Stomach (tissue), 9 donors: ENCODE results near the gene TMEM141. TPM values are rescaled to one million over a fixed set of nuclear protein-coding genes. Genes with fewer than 3 reads are reported as not detected.
A peak's percentile ranks its signal among the peaks of the same experiment; 100 is the strongest.
"Not testable (repeated sequence)": the region's sequence is repeated elsewhere in the genome, so short reads cannot be mapped to it uniquely, and the experiment has no call there.

Experiments
- DNase-seq, 2 donors: peaks; one replicate each; pipeline versions ENCODE4 v3.0.0 to v3.0.0-alpha.2; 2013 to 2019
- H3K27ac ChIP-seq, 5 donors: fragments of 200-600 bp in 4 of 5; sonication (generic) in 4 of 5; one replicate each; pipeline ENCODE4 v1.5.1; 2013 to 2019; ENCODE audit warnings: mild to moderate bottlenecking in 1 of 5, moderate library complexity in 1 of 5
- H3K27me3 ChIP-seq, 3 donors: fragments of 200-600 bp; sonication (generic); one replicate each; pipeline ENCODE4 v1.5.1; 2017 to 2019; ENCODE audit warnings: mixed run types in 1 of 3
- H3K36me3 ChIP-seq, 4 donors: fragments of 200-600 bp; sonication (generic); 1 replicate in 3 of 4; 2 replicates in 1 of 4; pipeline ENCODE4 v1.5.1; 2016 to 2019
- H3K4me1 ChIP-seq, 4 donors: fragments of 200-600 bp; sonication (generic); one replicate each; pipeline ENCODE4 v1.5.1; 2016 to 2019
- H3K4me3 ChIP-seq, 4 donors: fragments of 200-600 bp; sonication (generic) in 3 of 4; one replicate each; pipeline ENCODE4 v1.5.1; 2016 to 2019; ENCODE audit warnings: mild to moderate bottlenecking in 1 of 4
- H3K9me3 ChIP-seq, 4 donors: fragments of 200-600 bp; sonication (generic); one replicate each; pipeline ENCODE4 v1.5.1; 2016 to 2019
- EP300 ChIP-seq: sonication (generic); formaldehyde crosslinking; IDR thresholded peaks from one replicate; pipeline ENCODE4 v1.6.1; 2017; ENCODE audit warnings: antibody characterized with exemption
- POLR2A ChIP-seq, 4 donors: fragments of 450-650 bp; IDR thresholded peaks; one replicate each; pipeline ENCODE4 v1.6.1; 2016; ENCODE audit warnings: antibody characterized with exemption in 4 of 4, control low read depth in 2 of 4, mild to moderate bottlenecking in 1 of 4, moderate library complexity in 1 of 4
- POLR2AphosphoS5 ChIP-seq, 3 donors: sonication (generic); formaldehyde crosslinking; IDR thresholded peaks; one replicate each; pipeline ENCODE4 v1.6.1; 2016; ENCODE audit warnings: antibody characterized with exemption in 3 of 3
- WGBS, 5 donors: extraction: QIAGEN DNeasy Blood & Tissue Kit in 3 of 5; methylation state at CpG; one replicate each; pipeline versions ENCODE4 v1.1.5 to v1.1.7; 2013 to 2018; 5-methylcytosine and 5-hydroxymethylcytosine counted together
- intact Hi-C: fragments of 100-400 bp; cut with DNase I; formaldehyde crosslinking; loops from one replicate; pipeline ENCODE4 v1.15.1; 2023; ENCODE audit warnings: low total_unique reads
- polyA plus RNA-seq, 3 donors: library from polyadenylated mRNA; stranded (reverse); fragments of 200-250 nt; gene quantifications; one replicate each; pipeline ENCODE4 v1.2.3, GENCODE V29; 2013
- total RNA-seq, 5 donors: library from RNA; depleted of rRNA; stranded (reverse); fragments of >200 nt; gene quantifications; one replicate each; pipeline versions ENCODE4 v1.1.0 to v1.2.3, GENCODE V29; 2014 to 2016
- TF ChIP-seq, protein P1 (sequence below), 7 experiments: fragments of 450-650 bp in 4 of 7; fragments of 200-600 bp in 3 of 7; sonication (generic) in 3 of 7; IDR thresholded peaks; one replicate each; pipeline ENCODE4 v1.5.1; 2016 to 2019; ENCODE audit warnings: antibody characterized with exemption in 7 of 7, control low read depth in 2 of 7, mild to moderate bottlenecking in 1 of 7
- donor health status: healthy with polysubstance abuse.
- donor health status: Bipolar disorder and iron deficiency.
- donor health status: healthy.

The TMEM141 gene
- total and polyA plus RNA-seq, 8 donors, result 11.1 to 219 (median 103) TPM

DNA sequence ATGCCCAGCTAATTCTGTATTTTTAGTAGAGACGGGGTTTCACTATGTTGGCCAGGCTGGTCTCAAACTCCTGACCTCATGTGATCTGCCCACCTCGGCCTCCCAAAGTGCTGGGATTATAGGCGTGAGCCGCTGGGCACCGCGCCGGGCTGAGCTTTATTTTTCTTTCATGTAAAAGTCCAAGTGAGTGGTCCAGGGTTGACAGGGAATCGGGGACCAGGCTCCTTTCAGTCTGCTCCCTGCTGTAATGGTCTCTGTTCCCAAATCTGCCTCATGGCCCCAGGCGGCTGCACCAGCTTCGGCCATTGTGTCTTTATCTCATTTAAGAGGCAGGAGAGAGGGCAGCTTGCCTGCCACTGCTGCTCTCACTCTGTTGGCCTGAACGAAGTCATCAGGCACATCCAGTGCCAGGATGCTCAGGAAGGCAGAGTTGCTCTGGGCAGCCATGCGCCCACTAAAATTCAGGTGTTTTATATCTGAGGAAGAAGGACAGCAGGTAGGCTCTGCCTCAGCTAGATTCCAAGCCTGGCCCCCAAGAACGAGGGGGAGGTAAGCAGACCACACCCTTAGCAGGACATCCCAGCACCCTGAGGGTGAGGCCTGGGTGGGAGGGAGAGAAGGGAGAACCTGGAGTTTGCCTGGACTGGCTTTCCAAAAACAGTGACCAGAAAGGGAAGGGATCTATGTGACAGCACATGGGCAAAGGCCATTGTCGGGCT, 3.3 kb downstream of the TMEM141 start:
- H3K27ac ChIP-seq, result no peak overlapping the region
- TF ChIP-seq, protein P1, sequence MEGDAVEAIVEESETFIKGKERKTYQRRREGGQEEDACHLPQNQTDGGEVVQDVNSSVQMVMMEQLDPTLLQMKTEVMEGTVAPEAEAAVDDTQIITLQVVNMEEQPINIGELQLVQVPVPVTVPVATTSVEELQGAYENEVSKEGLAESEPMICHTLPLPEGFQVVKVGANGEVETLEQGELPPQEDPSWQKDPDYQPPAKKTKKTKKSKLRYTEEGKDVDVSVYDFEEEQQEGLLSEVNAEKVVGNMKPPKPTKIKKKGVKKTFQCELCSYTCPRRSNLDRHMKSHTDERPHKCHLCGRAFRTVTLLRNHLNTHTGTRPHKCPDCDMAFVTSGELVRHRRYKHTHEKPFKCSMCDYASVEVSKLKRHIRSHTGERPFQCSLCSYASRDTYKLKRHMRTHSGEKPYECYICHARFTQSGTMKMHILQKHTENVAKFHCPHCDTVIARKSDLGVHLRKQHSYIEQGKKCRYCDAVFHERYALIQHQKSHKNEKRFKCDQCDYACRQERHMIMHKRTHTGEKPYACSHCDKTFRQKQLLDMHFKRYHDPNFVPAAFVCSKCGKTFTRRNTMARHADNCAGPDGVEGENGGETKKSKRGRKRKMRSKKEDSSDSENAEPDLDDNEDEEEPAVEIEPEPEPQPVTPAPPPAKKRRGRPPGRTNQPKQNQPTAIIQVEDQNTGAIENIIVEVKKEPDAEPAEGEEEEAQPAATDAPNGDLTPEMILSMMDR (IDR thresholded peaks at IDR 0.05), result no peak
- TF ChIP-seq EP300, result no peak
- TF ChIP-seq POLR2AphosphoS5 (IDR thresholded peaks at IDR 0.05), result no peak
- TF ChIP-seq POLR2A (IDR thresholded peaks at IDR 0.05), result no peak
- WGBS, 5 donors, result 84 to 93% (median 85%) methylated on average over 14 of the region's 14 CpGs
- peaks cover 0 to 22% (median 10%) of the 10 kb centered on the region in 4 donors for H3K36me3 ChIP-seq
- no peak for DNase-seq
- intact Hi-C loops, result no loop called here
- H3K4me3 ChIP-seq, result no peak overlapping the region
- H3K9me3 ChIP-seq, result no peaks in the 10 kb centered on the region
- peaks cover 4 to 36% (median 12%) of the 10 kb centered on the region in 3 donors for H3K27me3 ChIP-seq
- peaks cover 42 to 76% (median 63%) of the 10 kb centered on the region in 4 donors for H3K4me1 ChIP-seq

DNA sequence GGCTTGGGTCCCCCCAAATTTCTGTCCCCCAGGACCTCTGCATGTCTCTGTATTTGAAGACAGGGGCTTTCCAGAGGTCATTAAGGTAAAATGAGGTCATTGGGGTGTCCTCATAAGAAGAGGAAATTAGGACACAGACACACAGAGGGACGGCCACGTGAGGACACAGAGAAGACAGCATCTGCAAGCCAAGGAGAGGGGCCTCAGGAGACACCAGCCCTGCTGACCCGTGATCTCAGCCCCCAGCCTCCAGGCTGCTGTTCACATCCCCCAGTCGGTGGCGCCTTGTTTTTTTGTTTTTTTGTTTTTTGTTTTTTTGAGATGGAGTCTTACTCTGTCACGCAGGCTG, 3.8 kb downstream of the TMEM141 start:
- 74 to 82% (median 81%) methylated on average over 6 of the region's 6 CpGs for WGBS, 5 donors
- no peak for TF ChIP-seq EP300
- no peak for TF ChIP-seq POLR2A (IDR thresholded peaks at IDR 0.05)
- TF ChIP-seq POLR2AphosphoS5 (IDR thresholded peaks at IDR 0.05), result no peak
- TF ChIP-seq, protein P1 (IDR thresholded peaks at IDR 0.05), result no peak
- no peak for DNase-seq
- Histone ChIP-seq H3K36me3 (peaks cover 0 to 22% (median 10%) of the 10 kb centered on the region in 4 donors), H3K4me1 (peaks cover 44 to 76% (median 63%) of the 10 kb centered on the region in 4 donors), H3K27ac (no peak overlapping the region), H3K27me3 (peaks cover 6 to 42% (median 18%) of the 10 kb centered on the region in 3 donors), H3K9me3 (no peaks in the 10 kb centered on the region), H3K4me3 (no peak overlapping the region)
- intact Hi-C loops, result no loop called here

DNA sequence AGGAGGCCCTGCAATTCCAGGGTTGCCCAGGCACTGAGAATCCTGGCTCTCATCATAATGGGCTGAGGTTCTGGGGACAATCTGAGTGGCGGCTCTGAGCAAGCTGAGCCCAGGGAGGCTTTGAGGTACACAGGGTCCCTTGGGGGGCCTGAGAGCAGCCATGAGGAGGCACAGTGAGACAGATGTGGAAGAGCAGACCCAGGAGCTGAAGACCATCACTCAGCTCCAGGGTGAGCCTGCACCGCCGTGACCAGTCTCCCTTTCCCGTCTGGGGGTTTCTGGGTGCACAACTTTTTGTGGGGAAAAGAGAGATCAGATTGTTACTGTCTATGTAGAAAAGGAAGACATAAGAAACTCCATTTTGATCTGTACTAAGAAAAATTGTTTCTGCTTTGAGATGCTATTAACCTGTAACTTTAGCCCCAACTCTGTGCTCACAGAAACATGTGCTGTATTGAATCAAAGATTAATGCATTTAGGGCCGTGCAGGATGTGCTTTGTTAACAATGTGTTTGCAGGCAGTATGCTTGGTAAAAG, 5.2 kb downstream of the TMEM141 start, which contains the start of gene CCDC183:
Gene CCDC183, plus strand, starts transcription at position 101 of the 537 bp plus-strand sequence. Its CDS starts 60 bp downstream, at position 161.
- Histone ChIP-seq H3K4me3 (no peak within 1 kb of the TSS), H3K36me3 (peaks cover 0 to 22% (median 10%) of the 10 kb centered on the region in 4 donors), H3K27me3 (peaks cover 6 to 55% (median 31%) of the 10 kb centered on the region in 3 donors), H3K4me1 (peaks cover 49 to 82% (median 69%) of the 10 kb centered on the region in 4 donors), H3K27ac (peak within 1 kb of the TSS in 2 of 5 donors; percentile 5 to 46), H3K9me3 (no peaks in the 10 kb centered on the region)
- TF ChIP-seq, protein P1 (IDR thresholded peaks at IDR 0.05), result no peak
- TF ChIP-seq POLR2AphosphoS5 (IDR thresholded peaks at IDR 0.05) (no peak), POLR2A (IDR thresholded peaks at IDR 0.05) (no peak), EP300 (no peak)
- WGBS, 5 donors, result 35 to 43% (median 39%) methylated on average over 5 of the region's 5 CpGs
- DNase-seq, result no peak
- intact Hi-C loops, result no loop called here

DNA sequence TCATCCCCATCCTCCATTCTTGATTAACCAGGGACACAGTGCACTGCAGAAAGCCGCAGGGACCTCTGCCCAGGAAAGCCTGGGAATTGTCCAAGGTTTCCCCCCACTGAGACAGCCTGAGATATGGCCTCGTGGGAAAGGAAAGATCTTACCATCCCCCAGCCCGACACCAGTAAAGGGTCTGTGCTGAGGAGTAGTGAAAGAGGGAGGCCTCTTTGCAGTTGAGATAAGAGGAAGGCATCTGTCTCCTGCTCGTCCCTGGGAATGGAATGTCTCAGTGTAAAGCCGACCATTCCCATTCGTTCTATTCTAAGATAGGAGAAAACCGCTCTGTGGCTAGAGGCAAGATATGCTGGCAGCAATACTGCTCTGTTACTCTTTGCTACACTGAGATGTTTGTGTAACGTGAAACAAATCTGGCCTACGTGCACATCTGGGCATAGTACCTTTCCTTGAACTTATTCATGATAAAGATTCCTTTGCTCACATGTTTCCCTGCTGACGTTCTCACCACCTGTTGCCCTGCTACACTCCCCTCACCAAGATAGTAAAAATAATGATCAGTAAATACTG, 5.7 kb downstream of the TMEM141 start:
- Histone ChIP-seq H3K36me3 (peaks cover 0 to 22% (median 10%) of the 10 kb centered on the region in 4 donors), H3K27me3 (peaks cover 6 to 61% (median 32%) of the 10 kb centered on the region in 3 donors), H3K27ac (peak overlapping the region in 2 of 5 donors; percentile 5 to 46), H3K4me1 (peaks cover 47 to 82% (median 66%) of the 10 kb centered on the region in 4 donors)
- intact Hi-C loops, H3K9me3 ChIP-seq, H3K4me3 ChIP-seq: not testable (repeated sequence)
- 4 to 13% (median 8%) methylated on average over 10 of the region's 10 CpGs for WGBS, 5 donors
- DNase-seq, result peak in 1 of 2 donors; percentile 85
